ENCODE data around the gene ARHGAP8.

DNA sequence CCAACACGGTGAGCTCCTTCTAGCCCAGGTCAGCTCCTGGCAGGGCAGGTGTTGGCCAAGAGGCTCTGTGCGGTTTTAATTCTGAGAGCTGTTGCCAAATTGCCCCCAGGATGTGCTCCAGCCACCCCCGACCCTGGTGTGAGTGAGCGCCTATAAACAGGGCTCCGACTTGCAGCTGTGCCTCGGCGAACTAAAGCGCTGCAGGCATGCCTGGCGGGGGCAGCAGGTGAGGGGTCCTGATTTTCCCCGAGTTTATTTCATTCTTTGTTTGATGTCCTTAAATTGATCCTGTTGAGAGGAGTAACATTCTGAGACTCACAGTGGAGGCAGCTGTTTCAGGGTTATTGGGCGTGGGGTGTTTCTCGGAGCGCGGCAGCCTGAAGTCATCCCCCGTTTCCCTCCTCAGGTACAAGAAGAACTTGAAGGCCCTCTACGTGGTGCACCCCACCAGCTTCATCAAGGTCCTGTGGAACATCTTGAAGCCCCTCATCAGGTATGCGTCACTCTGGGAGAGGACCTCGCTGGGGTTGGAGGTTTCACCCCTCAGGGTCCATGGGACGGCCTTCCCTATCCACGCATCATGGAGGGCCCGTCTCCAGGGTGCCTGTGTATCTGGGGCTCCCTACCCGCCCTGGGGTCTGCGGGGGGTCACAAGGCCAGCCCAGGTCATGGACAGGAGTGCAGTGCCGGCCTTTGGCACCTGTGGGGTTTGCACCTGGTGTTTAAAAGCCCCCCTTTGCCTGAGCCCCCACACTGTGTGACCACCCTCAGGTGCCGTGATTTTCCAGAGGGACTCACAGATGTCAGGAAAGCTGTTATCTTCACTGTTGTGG, 62.1 kb downstream of the ARHGAP8 start:
- TF ChIP-seq POLR2A (IDR thresholded peaks at IDR 0.05; ENCODE audit: low read length): no peak
- TF ChIP-seq, protein P1, sequence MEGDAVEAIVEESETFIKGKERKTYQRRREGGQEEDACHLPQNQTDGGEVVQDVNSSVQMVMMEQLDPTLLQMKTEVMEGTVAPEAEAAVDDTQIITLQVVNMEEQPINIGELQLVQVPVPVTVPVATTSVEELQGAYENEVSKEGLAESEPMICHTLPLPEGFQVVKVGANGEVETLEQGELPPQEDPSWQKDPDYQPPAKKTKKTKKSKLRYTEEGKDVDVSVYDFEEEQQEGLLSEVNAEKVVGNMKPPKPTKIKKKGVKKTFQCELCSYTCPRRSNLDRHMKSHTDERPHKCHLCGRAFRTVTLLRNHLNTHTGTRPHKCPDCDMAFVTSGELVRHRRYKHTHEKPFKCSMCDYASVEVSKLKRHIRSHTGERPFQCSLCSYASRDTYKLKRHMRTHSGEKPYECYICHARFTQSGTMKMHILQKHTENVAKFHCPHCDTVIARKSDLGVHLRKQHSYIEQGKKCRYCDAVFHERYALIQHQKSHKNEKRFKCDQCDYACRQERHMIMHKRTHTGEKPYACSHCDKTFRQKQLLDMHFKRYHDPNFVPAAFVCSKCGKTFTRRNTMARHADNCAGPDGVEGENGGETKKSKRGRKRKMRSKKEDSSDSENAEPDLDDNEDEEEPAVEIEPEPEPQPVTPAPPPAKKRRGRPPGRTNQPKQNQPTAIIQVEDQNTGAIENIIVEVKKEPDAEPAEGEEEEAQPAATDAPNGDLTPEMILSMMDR (IDR thresholded peaks at IDR 0.05): no peak
- no peak for TF ChIP-seq BHLHE40 (IDR thresholded peaks at IDR 0.05; ENCODE audit: low read depth, low read length)
- TF ChIP-seq TFCP2L1 (CRISPR knock-in tag; IDR thresholded peaks at IDR 0.05): no peak
- TF ChIP-seq RAD21 (conservative IDR thresholded peaks at IDR 0.05 in 1 of 2, IDR thresholded peaks at IDR 0.05 in 1 of 2): no peak
- no peak for TF ChIP-seq TP53 (CRISPR knock-in tag; IDR thresholded peaks at IDR 0.05)
- no peak for TF ChIP-seq EP300 (IDR thresholded peaks at IDR 0.05)
- TF ChIP-seq ZFP36 (IDR thresholded peaks at IDR 0.05; ENCODE audit: borderline replicate concordance, partially characterized antibody): no peak
- no peak for TF ChIP-seq HDAC2 (IDR thresholded peaks at IDR 0.05)
- TF ChIP-seq, protein P2, sequence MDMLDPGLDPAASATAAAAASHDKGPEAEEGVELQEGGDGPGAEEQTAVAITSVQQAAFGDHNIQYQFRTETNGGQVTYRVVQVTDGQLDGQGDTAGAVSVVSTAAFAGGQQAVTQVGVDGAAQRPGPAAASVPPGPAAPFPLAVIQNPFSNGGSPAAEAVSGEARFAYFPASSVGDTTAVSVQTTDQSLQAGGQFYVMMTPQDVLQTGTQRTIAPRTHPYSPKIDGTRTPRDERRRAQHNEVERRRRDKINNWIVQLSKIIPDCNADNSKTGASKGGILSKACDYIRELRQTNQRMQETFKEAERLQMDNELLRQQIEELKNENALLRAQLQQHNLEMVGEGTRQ (IDR thresholded peaks at IDR 0.05): no peak

Measured in A549 (cell line).